HG03520 (cell line): Measurements from ENCODE around the gene RDH16.
"Not testable (repeated sequence)": the region's sequence is repeated elsewhere in the genome, so short reads cannot be mapped to it uniquely, and the experiment has no call there.

Experiments used
- ATAC-seq: cut with Tn5 transposase; IDR thresholded peaks from one replicate; pipeline ENCODE4 v1.9.1; 2021; ENCODE audit warnings: mild to moderate bottlenecking, moderate library complexity; ENCODE audit not compliant: unreplicated experiment

The RDH16 gene

DNA sequence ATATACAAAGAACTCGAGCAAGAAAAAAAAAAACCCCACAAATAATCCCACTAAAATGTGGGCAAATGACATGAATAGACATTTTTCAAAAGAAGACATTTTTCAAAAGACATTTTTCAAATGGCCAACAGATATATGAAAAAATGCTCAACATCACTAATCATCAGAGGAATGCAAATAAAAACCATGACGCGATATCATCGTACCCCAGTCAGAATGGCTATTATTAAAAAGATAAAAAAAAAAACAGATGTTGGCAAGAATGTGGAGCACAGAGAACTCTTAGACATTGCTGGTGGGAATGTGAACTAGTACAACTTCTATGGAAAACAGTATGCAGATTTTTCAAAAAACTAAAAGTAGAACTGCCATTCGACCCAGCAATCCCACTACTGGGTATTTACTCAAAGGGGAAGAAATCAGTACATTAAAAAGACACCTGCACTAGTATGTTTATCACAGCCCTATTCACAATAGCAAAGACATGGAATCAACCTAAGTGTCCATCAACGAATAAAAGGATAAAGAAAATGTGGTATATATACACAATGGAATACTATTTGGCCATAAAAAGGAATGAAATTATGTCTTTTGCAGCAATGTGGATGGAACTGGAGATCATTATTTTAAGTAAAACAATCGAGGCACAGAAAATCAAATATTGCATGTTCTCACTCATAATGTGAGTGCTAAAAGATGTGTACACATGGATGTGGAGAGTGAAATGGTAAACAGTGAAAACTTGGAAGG is 32.6 kb upstream of the RDH16 start:
- no peak for ATAC-seq

DNA sequence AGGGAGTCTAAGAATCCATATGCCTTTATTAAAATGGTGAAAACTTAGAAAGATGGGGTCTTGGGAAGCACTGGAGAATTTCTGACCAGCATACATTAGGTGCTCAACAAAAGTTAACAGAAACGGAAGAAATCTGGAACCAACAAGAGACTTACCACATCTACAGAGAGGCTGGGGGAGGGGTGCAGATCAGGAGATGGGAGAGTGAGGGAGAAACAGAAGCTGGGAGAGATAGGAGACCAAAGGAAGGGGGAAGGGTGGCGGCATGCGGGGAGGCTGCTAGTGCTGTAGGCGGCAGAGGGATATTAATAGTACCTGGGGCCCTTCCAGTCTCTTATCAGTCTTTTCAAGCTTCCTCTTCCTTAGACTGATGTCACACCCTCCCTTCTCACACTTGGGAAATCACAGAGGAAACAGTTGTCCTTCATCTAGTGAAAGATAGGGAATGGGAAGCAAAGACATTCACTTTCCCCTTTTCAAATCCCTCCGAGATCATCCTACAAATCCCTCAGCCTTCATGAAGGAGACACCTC is 30.9 kb upstream of the RDH16 start:
- no peak for ATAC-seq

DNA sequence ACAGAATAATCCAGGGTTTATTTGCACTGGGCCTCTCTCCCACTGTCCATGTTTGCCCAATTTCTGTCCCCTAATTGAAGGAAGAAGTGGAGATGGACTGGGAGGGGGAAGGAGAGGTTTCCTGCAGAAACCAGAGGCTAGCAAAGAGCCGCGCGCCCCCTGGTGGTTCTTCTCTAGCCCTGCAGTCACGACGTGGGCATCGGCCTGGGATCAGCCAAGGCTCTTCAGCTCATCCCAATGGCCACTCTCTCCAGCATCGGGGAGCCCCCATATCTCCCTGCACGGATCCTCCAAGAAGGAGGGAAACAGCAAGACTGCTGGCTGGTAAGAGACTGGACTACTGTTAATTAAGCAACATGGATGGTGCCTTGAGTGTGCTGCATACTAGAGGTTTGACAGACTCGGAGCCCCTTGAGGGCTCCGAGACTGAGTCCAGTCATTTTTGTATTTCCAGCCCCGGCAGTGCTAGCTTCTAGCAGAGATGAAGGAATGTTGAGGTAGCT is 30.2 kb upstream of the RDH16 start:
- ATAC-seq = peak; percentile 48

DNA sequence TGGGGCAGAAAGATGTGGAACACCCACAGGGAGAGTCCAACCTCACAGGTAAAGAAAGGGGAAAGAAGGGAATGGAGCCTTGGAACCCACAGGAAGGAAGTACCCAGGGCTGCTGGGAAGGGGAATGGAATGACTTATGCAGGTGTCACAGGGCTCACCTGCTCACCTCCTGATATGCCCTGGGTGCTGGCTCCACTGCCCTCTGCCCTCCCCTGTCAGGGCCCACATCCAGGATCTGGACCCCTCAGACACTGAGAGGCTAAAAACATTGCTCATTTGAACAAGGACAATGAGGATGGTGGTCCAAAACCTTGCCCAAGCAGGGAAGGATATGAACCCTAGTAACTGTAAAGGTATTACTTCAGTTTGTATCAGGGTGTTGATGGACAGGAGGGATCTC is 29.6 kb upstream of the RDH16 start:
- no peak for ATAC-seq

DNA sequence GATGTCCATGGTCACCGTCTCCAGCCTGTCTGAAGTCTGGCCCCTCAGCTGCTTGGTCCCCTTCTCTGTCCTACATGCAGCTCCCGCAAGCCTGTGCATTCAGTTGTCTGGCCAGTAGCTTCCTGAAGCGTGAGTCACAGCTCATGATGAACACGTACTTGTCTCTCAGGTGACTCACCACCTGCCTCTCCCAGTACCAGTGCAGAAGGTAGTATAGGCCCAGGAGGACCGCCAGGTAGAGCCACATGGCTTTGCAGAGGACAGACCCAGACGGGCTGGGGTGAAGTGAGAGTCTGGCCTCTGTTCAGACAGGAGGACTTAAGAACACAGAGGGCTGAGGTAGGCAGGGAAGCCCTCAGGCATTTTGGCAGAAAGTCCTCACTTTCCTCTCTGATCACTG is 28.3 kb upstream of the RDH16 start:
- ATAC-seq = not testable (repeated sequence)

DNA sequence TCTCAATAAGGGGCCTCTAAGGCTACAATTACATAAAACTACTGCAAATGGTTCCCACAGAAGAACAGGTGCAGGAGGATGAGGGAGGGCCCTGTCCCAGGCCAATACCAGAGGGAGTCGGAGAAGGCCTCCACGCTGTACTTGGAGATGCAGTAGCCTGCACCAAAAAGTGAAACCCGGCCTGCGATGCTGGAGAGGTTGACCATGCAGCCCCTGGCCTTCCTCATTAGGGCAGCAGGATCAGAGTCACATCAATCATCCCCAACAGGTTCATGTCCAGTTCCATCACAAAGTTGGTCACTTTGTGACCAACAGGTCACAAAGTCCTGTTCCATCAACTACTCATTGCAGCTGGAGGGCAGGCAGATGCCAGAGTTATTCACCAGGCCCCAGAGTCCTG is 26.0 kb upstream of the RDH16 start:
- no peak for ATAC-seq

DNA sequence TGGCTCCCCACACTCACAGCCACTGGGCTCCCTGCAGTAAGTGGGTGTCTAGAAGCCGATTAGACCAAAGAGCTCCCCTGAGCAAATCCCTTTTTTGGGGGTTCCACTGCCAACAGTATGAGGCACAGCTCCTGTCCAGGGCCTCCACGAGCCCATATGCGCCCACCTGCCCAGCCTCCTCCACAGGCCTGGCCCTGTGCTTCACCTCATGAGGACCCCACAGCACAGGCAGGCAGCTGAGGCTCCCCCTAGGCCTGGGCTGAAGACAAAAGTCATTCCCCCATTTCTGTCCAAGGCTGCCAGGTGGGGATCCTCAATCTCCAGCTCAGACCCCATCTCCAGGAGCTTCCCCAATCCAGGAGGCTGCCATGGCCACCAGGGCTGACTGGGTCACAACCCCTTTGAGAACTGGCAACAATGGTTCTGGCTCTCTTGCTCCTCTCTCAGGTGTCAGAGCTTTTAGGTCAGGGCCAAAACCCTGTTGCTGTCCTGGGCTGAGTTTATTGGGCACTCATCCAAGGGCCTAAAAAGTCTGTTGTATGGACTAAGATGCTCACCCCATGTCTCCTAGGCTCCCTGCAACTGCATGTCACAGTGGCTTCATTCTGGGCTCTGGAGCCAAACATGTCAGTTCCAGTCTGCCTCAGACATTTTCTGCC is 25.3 kb upstream of the RDH16 start:
- not testable (repeated sequence) for ATAC-seq

DNA sequence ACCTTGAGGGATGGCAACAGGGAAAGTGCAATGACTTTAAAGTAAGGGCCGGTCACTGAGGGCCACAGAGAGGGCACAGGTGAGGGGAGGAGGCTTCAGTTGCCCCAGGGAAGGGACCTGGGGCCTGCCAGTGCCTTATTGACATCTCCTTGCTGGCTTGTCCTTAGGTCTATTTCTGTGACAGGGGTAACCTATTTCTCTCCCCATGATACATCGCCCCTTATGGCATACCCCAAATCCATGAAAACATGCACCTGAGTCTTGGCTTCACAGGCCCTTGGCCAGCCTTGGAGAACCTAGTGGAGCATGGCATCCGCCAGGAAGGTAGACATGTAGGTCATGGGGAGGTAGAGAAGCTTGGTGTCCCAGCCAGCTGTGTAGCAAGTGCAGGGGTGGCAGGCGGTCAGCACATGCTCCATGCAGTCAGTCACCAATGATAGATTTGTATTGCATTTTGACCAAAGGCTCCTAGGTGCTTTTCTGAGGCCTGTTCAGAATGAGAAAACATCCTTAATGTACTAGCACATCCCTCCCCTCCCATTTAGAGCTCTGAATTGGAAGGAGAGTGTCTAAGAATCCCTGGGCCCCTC is 23.6 kb upstream of the RDH16 start:
- no peak for ATAC-seq

DNA sequence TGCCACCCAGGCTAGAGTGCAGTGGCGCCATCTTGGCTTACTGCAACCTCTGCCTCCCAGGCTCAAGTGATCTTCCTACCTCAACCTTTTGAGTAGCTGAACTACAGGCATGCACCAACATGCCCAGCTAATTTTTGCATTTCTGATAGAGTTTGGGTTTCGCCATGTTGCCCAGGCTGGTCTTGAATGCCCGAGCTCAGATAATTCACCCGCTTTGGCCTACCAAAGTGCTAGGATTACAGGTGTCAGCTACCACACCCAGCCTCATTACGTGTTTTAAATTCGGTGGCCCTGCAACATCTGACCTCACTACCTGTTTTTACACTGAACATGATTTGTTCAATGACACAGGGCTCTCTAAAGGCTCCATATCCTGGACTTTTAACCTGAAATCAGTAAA is 22.9 kb upstream of the RDH16 start:
- no peak for ATAC-seq

DNA sequence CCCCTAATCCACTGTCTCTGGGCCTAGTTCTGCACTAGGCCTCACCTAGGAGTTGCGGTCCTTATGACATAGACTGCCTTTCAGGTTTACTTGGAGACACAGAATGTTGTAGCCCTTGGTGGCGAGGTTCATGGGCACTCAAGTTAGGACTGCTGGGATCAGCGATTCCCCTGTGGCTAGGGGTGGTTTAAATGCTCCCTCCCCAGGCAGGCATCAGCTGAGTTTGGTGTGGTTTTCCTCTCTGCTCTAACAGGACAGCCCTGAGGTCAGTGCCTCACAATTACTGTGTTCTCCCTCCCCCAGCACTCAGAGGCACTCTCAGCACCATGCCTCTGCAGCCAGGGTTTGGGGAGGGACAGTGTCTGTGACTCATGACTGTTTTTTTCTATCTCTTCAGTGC is 22.2 kb upstream of the RDH16 start:
- no peak for ATAC-seq

DNA sequence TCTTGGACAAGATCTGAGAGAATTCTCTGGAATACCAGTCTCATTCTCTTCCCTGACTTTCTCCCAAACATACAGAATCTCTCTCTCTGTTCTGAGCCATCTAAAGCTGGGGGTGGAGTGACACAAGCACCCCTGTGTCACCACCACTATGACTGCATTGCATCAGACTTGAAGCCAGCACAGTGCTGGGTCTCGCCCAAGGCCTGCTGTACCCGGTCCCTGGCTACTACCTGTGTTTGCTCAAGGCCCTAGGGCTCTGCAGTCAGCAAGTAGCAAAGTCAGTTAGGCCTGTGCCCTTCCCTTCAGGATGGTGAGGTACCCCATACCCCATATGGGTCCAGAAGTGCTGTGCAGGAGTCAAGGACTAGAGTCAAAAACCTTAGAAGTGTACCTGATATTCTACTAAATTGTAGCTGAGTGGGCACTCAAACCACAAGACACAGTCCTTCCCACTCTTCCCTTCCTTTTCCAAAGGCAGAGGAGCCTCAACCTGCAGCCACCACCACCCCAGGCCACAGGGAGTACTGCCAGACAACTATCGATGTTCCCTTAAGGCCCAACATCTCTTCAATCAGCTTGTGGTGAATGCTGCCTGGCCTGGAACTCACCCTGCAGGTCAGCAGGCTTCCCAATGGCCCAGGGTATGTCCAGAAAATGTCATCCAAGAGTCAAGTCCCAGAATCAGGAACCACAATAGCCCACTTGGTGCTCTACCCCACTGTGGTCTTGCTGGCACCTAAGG is 21.2 kb upstream of the RDH16 start:
- ATAC-seq = no peak

DNA sequence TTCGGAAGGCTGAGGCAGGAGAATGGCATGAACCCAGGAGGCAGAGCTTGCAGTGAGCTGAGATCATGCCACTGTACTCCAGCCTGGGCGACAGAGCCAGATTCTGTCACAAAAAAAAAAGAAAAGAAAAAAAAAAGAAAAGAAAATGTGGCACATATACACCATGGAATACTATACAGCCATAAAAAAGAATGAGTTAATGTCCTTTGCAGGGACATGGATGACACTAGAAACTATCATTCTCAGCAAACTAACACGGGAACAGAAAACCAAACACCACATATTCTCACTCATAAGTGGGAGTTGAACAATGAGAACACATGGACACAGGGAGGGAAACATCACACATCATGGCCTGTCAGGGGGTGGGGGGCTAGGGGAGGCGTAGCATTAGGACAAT is 20.0 kb upstream of the RDH16 start:
- not testable (repeated sequence) for ATAC-seq

DNA sequence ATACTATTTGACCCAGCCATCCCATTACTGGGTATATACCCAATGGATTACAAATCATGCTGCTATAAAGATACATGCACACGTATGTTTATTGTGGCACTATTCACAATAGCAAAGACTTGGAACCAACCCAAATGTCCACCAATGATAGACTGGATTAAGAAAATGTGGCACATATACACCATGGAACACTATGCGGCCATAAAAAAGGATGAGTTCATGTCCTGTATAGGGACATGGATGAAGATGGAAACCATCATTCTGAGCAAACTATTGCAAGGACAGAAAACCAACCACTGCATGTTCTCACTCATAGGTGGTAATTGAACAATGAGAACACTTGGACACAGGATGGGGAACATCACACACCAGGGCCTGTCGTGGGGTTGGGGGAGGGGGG is 16.8 kb upstream of the RDH16 start:
- not testable (repeated sequence) for ATAC-seq

DNA sequence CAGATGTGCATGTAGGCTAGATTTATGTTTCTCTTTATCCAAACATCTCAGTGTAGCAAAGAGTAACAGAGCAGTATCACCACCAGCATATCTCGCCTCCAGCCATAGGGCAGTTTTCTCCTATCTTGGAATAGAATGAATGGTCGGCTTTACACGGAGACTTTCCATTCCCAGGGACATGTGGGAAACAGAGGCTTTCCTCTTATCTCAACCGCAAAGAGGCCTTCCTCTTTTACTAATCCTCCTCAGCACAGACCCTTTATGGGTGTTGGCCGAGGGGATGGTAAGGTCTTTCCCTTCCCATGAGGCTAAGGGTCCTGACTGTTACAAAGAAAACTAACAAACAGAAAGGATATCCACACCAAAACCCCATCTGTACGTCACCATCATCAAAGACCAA is 11.5 kb upstream of the RDH16 start:
- not testable (repeated sequence) for ATAC-seq

DNA sequence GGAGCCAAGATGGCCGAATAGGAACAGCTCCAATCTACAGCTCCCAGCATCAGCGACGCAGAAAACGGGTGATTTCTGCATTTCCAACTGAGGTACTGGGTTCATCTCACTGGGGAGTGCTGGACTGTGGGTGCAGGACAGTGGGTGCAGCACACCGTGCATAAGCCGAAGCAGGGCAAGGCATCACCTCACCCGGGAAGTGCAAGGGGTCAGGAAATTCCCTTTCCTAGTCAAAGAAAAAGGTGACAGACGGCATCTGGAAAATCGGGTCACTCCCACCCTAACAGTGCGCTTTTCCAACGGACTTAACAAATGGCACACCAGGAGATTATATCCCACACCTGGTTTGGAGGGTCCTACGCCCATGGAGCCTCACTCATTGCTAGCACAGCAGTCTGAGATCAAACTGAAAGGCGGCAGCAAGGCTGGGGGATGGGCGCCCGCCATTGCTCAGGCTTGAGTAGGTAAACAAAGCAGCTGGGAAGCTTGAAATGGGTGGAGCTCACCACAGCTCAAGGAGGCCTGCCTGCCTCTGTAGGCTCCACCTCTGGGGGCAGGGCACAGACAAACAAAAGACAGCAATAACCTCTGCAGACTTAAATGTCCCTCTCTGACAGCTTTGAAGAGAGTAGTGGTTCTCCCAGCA is 8.7 kb upstream of the RDH16 start:
- not testable (repeated sequence) for ATAC-seq

DNA sequence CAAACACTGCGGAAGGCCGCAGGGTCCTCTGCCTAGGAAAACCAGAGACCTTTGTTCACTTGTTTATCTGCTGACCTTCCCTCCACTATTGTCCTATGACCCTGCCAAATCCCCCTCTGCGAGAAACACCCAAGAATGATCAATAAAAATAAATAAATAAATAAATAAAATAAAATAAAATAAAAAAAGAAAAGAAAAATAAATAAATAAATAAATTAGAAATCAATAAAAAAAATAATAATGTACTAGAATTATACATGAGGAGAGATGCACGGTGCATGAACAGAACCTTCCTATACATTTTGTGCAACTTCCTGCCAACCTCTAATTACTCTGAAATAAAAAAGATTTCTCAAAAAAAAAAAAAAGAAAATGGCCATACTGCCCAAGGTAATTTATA is 7.7 kb upstream of the RDH16 start:
- ATAC-seq = not testable (repeated sequence)

DNA sequence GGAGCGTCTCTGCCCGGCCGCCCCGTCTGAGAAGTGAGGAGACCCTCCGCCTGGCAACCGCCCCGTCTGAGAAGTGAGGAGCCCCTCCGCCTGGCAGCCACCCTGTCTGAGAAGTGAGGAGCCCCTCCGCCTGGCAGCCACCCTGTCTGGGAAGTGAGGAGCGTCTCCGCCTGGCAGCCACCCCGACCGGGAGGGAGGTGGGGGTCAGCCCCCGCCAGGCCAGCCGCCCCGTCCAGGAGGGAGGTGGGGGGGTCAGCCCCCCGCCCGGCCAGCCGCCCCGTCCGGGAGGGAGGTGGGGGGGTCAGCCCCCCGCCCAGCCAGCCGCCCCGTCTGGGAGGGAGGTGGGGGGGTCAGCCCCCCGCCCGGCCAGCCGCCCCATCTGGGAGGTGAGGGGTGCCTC is 6.1 kb upstream of the RDH16 start:
- ATAC-seq = not testable (repeated sequence)

DNA sequence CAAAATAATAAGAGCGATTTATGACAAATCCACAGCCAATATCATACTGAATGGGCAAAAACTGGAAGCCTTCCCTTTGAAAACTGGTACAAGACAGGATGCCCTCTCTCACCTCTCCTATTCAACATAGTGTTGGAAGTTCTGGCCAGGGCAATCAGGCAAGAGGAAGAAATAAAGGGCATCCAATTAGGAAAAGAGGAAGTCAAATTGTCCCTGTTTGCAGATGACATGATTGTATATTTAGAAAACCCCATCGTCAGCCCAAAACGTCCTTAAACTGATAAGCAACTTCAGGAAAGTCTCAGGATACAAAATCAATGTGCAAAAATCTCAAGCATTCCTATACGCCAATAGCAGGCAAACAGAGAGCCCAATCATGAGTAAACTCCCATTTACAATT is 4.8 kb upstream of the RDH16 start:
- not testable (repeated sequence) for ATAC-seq

DNA sequence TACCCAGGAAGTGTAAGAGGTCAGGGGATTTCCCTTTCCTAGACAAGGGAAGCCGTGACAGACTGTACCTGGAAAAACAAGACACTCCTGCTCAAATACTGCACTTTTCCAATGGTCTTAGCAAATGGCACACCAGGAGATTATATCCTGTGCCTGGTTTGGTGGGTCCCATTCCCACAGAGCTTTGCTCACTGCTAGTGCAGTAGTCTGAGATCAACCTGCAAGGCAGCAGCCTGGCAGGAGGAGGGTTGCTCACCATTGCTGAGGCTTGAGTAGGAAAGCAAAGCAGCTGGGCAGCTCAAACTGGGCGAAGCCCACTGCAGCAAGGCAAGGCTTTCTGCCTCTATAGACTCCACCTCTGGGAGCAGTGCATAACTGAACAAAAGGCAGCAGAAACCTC is 1.0 kb upstream of the RDH16 start:
- ATAC-seq = no peak

DNA sequence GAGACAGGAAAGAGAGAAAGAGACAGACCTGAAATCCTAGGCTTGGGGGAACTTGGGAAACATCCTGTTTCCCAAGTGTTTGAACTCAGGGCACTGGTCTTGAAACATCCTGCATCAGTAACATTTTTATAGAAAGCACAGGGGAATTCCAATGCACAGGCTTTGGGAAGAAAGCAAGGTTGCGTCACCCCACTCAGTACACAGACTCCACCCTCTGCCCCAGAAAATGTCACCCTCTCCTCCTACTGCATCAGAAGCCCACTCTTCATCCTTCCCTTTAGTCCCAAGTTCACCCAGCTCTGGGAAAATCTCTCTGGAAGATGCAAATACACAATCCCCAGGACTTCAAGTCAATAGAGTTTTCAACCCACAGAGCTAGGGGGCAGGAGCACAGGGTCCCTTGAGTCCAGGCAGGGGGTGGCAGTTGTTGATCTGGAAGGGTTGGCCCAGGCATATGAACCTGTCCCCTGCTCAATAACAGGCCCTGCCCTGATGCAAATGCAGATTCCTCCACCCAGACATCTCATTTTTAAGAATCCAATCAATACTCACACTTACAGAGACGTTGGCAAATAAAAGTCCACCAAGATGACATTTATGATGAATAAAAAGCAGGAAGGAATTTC is 1.7 kb downstream of the RDH16 start:
- ATAC-seq = no peak
